ENCODE results near the gene NPY4R2. TPM values are rescaled to one million over a fixed set of nuclear protein-coding genes. Genes with fewer than 3 reads are reported as not detected.
"Not testable (repeated sequence)": the region's sequence is repeated elsewhere in the genome, so short reads cannot be mapped to it uniquely, and the experiment has no call there.

The NPY4R2 gene
- total and polyA plus RNA-seq, 8 donors: 0.16 TPM; not detected in 7

DNA sequence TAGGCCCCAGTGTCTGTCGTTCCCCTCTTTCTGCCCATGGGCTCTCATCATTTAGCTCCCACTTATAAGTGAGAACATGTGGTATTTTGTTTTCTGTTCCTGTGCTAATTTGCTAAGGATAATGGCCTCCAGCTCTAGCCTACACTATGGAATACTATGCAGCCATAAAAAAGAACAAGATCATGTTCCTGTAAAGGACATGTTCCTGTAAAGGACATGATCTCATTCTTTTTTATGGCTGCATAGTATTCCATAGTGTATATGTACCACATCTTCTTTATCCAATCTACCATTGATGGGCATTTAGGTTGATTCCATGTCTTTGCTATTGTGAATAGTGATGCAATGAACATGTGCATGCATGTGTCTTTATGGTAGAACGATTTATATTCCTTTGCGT lies 19.2 kb downstream of the NPY4R2 start:
- DNase-seq; FAIRE-seq; H3K27ac ChIP-seq; ATAC-seq; intact Hi-C loops (cut with DNase I); H3K9me3 ChIP-seq; H3K4me3 ChIP-seq; H3K27me3 ChIP-seq; H3K4me1 ChIP-seq; H3K36me3 ChIP-seq: not testable (repeated sequence)
- WGBS, 2 donors: no CpG with 5 or more reads among the region's 3 CpGs

DNA sequence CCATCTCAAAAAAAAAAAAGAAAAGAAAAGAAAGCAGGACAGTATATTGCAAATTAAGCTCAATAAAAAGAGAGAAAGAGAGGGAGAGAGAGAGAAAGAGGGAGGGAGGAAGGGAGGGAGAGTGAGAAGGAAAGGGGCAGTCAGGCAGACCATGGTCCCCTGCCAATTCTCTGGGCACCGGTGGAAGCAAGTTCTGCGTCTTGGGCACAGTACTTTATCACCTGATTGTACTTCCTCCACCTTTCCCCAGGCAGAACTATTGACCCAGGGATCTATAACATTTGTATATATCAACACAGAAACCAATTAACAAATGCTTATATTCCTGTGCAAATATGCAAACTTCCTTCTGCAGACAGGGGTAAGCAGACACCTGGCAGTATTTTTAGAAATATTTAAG lies 22.4 kb downstream of the NPY4R2 start:
- H3K36me3 ChIP-seq; intact Hi-C loops (cut with DNase I); H3K9me3 ChIP-seq; H3K27ac ChIP-seq; H3K27me3 ChIP-seq; ATAC-seq; H3K4me1 ChIP-seq; DNase-seq; H3K4me3 ChIP-seq; FAIRE-seq: not testable (repeated sequence)
- 19 to 28% methylated on average over 2 of the region's 2 CpGs for WGBS, 2 donors

DNA sequence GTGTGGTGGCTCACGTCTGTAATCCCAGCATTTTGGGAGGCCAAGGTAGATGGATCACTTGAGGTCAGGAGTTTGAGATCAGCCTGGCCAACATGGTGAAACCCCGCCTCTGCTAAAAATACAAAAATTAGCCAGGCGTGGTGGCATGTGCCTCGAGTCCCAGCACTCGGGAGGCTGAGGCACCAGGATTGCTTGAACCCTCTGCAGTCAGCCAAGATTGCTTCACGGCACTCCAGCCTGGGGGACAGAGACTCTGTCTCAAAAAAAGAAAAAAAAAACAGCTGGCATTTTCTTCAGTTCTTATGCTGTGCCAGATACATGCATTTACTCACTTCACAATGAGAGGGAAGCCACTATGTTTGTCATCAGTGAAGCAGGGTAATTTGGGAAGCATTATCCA lies 22.9 kb downstream of the NPY4R2 start:
- H3K36me3 ChIP-seq: not testable (repeated sequence)
- WGBS, 2 donors: 67 to 78% methylated on average over 6 of the region's 6 CpGs

DNA sequence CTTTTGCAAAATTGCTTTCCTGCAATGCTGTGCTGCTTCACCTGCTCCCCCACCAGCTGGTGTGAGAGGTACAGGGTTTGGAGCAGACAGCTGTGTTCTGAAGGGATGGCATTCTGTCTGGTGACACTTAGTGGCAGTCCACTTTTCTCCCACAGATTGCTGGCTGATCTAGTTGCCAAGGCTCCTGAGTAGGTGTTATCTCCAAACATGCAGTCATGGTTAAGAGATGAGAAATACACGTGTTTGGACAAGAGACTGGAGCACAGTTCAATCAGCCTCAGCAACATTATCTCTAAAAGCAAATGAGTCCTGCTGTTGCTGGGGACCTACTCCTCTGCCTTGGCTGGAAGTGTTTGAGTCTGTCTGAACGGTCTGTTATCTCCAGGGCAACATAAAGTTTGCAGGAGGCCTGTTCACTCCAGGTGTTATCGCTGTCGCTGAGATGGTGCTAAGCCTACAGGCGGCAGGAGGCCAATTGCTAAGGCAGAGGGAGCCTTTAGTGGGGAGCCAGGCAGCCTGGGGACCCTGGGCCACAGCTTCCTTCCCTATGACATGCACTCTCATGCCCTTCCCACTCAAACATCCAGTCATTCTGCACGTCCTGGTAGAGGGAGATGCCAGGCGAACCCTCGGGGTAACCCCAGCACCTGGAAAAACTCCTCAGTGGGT lies 24.0 kb downstream of the NPY4R2 start:
- H3K27me3 ChIP-seq; H3K4me1 ChIP-seq; DNase-seq; FAIRE-seq; H3K36me3 ChIP-seq; H3K9me3 ChIP-seq; intact Hi-C loops (cut with DNase I); H3K4me3 ChIP-seq; H3K27ac ChIP-seq: not testable (repeated sequence)
- 22 to 40% methylated on average over 4 of the region's 8 CpGs for WGBS, 2 donors
- ATAC-seq: peak in 3 of 4 donors; percentile 40 to 70 (median 53)

More for the DNA sequence above, 22.9 kb downstream of the NPY4R2 start:
- FAIRE-seq; H3K4me3 ChIP-seq; intact Hi-C loops (cut with DNase I); H3K27ac ChIP-seq; H3K4me1 ChIP-seq; H3K9me3 ChIP-seq; ATAC-seq; H3K27me3 ChIP-seq; DNase-seq: not testable (repeated sequence)

DNA sequence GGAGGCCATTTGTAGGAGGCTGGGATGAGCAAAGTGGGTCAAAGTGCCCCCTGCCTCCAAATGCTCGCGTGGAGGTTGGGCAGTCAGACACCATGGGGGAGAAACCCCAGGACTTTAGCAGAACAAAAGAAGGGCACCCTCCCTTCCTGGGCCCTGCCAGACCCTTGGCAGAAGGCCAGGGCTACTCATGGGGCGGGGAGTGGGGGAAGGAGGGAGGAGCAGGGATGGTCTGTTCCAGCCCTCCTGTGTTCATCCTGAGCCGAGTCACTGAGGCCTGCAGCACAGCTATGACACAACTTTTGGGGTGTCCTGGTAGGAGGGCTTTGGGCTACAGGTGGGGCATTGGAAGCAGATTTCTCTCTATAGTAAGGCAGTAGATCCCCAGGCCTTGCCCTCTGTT lies 24.9 kb downstream of the NPY4R2 start:
- intact Hi-C loops (cut with DNase I); H3K4me3 ChIP-seq; H3K27ac ChIP-seq; H3K36me3 ChIP-seq; ATAC-seq; H3K27me3 ChIP-seq; H3K4me1 ChIP-seq; H3K9me3 ChIP-seq; DNase-seq; FAIRE-seq: not testable (repeated sequence)
- WGBS, 2 donors: 77% methylated on average over 2 of the region's 4 CpGs; no CpG with 5 or more reads in 1 of the 2 donors

DNA sequence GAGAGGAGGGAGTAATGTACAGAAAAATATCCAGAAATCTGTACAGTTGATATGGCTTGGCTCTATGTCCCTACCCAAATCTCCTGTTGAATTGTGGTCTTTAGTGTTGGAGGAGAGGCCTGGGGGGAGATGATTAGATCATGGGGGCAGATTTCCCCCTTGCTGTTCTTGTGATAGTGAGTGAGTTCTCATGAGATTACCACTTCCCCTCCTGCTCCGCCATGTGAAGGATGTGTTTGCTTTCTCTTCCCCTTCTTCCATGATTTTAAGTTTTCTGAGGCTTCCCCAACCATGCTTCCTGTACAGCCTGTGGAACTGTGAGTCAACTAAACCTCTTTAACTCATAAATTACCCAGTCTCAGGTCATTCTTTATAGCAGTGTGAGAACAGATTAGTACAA lies 29.0 kb downstream of the NPY4R2 start:
- H3K9me3 ChIP-seq; DNase-seq; H3K4me3 ChIP-seq; ATAC-seq; FAIRE-seq; intact Hi-C loops (cut with DNase I); H3K36me3 ChIP-seq; H3K4me1 ChIP-seq; H3K27me3 ChIP-seq; H3K27ac ChIP-seq: not testable (repeated sequence)
- 96 to 98% methylated on average over 1 of the region's 1 CpG for WGBS, 2 donors

DNA sequence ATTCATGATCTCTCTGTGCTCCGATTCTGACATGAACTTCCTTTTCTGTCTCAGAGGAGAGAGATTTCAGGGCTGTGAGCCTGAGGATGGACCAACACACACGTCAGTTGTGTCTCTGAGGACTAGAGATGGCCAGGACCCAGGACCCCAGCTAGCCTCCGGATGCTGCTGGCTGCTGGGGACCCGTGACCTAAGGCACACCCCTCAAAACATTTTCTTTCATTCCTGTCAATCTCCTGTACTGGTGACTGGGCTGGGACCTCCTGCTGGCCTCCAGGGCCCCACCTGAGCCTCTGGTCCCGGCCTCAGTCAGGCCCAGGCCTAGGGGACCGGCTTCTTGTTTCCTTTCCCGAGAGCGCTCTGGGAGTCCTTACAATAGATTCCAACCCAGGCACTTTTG lies 38.7 kb downstream of the NPY4R2 start:
- H3K4me3 ChIP-seq; H3K36me3 ChIP-seq; H3K4me1 ChIP-seq; DNase-seq; H3K27ac ChIP-seq; intact Hi-C loops (cut with DNase I); ATAC-seq; H3K9me3 ChIP-seq; FAIRE-seq; H3K27me3 ChIP-seq: not testable (repeated sequence)
- WGBS, 2 donors: 76 to 86% methylated on average over 8 of the region's 8 CpGs

DNA sequence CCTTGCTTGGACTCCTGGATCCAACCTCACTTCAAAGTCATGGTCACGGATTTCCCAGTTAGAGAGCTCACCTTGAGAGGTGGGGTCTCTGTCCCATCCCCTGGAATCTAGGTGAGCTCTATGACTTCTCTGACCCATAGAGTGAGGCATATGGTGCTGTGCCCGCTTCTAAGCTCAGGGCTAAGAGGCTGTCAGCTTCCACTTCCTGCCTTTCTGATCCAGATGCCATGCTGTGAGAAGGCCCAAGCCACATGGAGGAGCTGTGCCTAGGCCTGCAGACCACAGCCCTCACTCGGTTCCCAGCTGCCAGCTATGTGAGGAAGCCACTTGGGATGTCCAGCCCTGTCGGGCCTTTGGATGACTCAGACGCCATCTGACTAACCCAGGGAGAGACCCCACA lies 41.2 kb downstream of the NPY4R2 start:
- H3K27ac ChIP-seq; ATAC-seq; intact Hi-C loops (cut with DNase I); H3K36me3 ChIP-seq; H3K4me1 ChIP-seq; FAIRE-seq; DNase-seq; H3K27me3 ChIP-seq; H3K4me3 ChIP-seq; H3K9me3 ChIP-seq: not testable (repeated sequence)
- WGBS, 2 donors: 89 to 92% methylated on average over 3 to 4 of the region's 5 CpGs

DNA sequence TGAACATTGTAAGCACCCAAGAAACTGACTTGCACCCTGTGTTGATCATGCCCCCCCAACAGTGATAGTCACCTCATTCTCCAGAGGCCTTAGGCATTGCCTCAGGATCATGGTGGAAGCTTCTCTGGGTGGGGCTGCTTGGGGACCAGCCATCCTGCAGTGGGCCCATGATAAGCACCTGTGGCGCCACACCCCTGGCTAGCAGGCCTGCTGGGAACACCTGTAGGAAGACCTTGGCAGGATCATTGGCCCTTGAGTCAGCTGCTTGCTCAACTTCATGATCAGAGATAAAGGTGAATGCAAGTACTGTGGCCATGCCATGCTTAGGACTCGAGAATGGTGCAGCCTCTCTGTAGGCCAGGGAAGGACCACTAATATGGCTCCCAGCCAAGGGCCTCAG lies 42.2 kb downstream of the NPY4R2 start:
- no CpG with 5 or more reads among the region's 2 CpGs for WGBS, 2 donors
- ATAC-seq: peak in 1 of 4 donors; percentile 29
- H3K4me1 ChIP-seq; H3K27ac ChIP-seq; H3K27me3 ChIP-seq; FAIRE-seq; intact Hi-C loops (cut with DNase I); DNase-seq; H3K36me3 ChIP-seq; H3K9me3 ChIP-seq; H3K4me3 ChIP-seq: not testable (repeated sequence)

DNA sequence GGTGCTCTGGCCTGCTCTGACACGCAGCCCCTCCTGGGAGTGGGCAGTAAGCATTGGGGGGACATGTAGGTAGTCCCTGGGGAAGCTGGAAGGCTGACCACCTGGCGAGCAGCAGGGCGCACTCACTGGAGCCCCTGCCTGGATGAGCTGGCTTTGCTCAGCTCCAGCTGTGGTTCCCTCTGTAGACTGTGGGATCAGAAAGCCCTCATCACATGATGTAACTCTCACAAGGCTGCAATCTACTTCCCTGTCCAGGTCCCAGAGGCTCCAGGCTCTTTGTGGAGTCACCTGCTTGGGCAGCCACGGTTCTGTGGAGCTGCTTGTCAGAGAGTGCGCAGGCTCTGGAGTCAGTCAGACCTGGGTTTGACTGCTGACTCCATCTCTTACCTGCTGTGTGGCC lies 44.3 kb downstream of the NPY4R2 start:
- DNase-seq; H3K9me3 ChIP-seq; H3K27me3 ChIP-seq; FAIRE-seq; H3K4me3 ChIP-seq; H3K27ac ChIP-seq; H3K4me1 ChIP-seq; H3K36me3 ChIP-seq; ATAC-seq; intact Hi-C loops (cut with DNase I): not testable (repeated sequence)
- no CpG with 5 or more reads among the region's 5 CpGs for WGBS, 2 donors

DNA sequence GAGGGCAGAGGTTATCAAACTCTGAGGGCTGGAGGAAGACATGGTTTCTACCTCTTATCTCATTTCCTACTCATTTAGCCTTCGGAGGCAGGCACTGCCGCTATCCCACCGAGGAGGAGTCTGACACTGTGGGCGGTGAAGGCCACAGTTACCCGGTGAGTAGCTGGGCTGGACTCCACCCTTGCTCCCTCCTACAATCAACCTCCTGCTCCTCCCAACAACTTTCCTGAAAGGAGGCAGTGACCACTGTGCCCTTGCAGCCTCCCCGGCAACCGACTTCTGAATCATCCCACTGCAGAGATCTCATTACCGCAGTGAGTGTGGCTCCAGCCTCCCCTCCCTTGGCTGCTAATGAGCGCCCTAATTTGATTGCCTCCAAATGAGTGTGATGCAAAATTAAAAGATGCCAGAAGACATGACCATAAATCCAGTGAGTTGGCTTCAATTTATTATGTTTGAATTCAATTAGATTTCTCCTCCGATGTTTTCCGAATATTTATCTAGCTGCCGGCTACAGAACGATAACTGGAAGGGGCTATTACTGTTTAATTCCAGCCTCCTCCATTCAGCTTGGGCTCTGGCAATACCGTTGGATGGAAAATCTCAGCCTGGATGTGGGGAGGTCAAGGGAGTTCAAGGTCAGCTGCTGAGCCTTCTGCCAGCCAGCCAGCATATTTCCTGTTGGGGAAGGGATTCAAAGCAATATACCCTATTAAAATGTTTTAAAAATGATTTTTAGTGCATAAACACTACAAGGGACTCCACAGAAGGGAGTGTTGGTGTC lies 46.0 kb downstream of the NPY4R2 start:
- H3K4me1 ChIP-seq; H3K36me3 ChIP-seq; H3K27me3 ChIP-seq; H3K27ac ChIP-seq; FAIRE-seq; DNase-seq; H3K9me3 ChIP-seq; H3K4me3 ChIP-seq; intact Hi-C loops (cut with DNase I): not testable (repeated sequence)
- 47 to 53% methylated on average over 5 of the region's 14 CpGs for WGBS, 2 donors
- peak in 1 of 4 donors; percentile 37 for ATAC-seq

DNA sequence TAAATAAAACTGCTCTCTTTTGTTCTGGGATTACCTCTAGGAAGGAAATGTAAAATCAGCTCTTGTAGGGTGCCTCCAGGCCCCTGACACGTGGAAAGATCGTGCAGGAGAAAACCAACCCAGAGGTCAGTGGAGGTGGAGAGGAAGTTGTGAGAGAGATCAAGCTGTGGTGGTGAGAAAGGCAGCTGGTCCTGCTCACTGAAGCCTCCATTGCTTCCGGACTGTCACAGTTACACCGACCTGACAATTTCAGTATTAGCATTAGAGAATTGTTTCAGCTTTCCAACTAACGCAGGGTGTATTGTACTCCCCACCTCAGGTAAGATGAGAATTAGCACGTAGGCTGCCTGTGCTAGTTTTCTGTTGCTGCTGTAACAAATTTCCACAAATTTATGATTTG lies 50.5 kb downstream of the NPY4R2 start:
- WGBS, 2 donors: 86 to 92% methylated on average over 4 of the region's 6 CpGs
- not testable (repeated sequence) for FAIRE-seq

More for the DNA sequence above, 50.5 kb downstream of the NPY4R2 start:
- H3K36me3 ChIP-seq; intact Hi-C loops (cut with DNase I); H3K9me3 ChIP-seq; DNase-seq; H3K27me3 ChIP-seq; H3K27ac ChIP-seq; H3K4me1 ChIP-seq; H3K4me3 ChIP-seq; ATAC-seq: not testable (repeated sequence)

Data from pancreas (tissue), 10 donors.